DMS114 treated with DMSO at 0.1 percent for 48 hours (cell line): ENCODE data around the gene NDEL1.

Experiments
- DNase-seq: peaks from one replicate; lab custom pipeline; 2025; ENCODE audit not compliant: unreplicated experiment; lab: John Stamatoyannopoulos, UW

Gene NDEL1

GRCh38 chr17:8453326-8453725 lies 17.6 kb downstream of the NDEL1 start:
- DNase-seq, result no peak

DNA sequence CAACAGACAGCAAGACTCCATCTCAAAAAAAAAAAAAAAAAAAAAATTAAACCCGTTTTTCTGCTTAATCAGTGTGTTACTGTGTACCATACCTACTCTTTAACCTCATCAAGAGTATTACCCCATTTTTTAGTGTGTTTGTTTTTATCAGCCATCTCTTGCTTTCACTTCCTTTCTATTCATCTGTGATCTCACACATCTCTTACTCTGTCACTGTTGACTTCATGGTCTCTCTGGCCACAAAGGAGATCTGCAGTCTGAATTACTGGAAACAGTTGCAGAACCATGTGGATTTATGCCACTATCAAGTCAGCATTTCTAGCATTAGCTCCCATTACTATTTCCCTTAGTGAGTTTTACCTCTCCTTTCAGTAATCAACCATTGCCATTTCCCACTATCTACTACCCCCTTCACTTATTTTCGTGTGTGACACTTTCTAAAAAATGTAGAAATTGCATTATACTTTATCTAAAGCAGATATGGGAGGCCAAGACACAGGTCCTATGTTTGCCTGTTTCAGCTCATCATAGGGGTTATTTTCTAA lies 20.1 kb downstream of the NDEL1 start:
- DNase-seq, result no peak

DNA sequence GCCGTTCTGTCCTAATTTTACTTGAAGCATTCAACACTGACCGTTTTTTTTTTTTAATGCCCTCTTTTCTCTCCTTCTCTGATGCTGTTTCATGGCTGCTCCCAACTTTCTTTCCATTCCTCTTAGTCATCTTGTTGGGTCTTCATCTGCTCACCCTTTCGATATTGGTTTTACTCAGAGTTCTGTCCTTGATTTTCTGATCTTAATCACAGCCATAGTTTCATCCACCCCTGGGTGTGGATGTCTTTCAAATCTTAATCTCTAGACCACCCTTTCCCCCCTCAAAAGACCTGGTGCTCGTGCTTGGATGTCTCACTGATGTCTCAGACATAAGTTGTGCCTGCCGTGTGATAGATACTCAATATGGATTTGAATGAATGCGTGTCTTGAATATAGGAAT lies 22.4 kb downstream of the NDEL1 start:
- DNase-seq, result no peak

- DNase-seq, result no peak
Observed at GRCh38 chr17:8459107-8459506, 23.4 kb downstream of the NDEL1 start.

DNA sequence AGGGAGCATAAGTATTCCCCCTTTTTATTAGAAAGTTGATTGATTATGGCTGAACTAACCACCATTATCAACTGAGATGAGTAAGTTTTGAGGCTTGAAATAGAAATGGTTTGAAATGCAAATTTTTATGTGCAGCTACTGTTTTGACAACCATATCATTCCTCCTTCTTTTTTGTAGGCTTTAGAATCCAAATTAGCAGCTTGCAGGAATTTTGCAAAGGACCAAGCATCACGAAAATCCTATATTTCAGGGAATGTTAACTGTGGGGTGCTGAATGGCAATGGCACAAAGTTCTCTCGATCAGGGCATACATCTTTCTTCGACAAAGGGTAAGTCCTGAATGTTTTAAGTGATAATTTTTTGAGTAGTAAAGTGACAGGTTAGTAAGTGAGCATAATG lies 24.1 kb downstream of the NDEL1 start:
- no peak for DNase-seq

- no peak for DNase-seq
Observed at GRCh38 chr17:8462564-8462963, 26.9 kb downstream of the NDEL1 start.

- no peak for DNase-seq
Observed at GRCh38 chr17:8463099-8463498, 27.4 kb downstream of the NDEL1 start.

GRCh38 chr17:8464941-8465340 lies 29.3 kb downstream of the NDEL1 start:
- DNase-seq, result no peak

- DNase-seq, result no peak
Observed at GRCh38 chr17:8465356-8465755, 29.7 kb downstream of the NDEL1 start.

DNA sequence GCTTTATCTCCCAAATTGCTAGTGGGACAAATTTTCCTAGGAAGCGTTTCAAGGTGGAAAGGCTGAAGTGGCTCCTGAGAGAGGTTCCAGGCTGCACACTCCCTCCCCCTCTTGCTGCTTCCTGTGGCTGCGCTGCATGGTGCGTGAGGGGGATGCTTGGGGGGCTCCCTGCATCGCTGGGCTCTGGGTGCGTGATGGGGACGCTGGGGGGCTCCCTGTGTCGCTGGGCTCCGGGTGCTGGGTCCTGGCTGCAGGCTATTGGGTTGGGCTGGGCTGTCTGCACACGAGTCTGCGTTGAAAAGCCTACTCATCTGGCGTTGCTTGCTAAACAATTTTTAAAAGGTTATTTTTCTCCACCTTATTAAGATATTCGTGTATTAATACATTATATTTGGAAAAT lies 30.1 kb downstream of the NDEL1 start:
- no peak for DNase-seq

DNA sequence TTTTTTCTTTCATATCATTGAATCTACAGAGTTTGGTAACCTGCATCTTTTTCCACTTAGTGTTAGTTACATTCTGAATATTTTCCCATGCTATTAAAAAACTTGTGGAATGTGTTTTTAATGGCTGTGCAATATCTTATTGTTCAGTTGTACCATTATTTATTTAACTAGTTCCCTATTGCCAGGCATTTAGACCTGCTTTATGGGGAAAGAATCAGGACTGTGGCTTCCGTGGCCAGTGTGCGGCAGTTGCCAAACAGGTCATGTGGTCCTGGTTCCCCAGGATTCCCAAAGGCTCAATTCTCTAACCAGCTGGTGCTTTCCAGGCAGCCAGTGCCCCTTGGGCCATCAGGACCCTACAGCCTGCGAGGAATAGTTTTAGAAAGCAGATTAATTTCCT lies 30.8 kb downstream of the NDEL1 start:
- DNase-seq, result no peak

DNA sequence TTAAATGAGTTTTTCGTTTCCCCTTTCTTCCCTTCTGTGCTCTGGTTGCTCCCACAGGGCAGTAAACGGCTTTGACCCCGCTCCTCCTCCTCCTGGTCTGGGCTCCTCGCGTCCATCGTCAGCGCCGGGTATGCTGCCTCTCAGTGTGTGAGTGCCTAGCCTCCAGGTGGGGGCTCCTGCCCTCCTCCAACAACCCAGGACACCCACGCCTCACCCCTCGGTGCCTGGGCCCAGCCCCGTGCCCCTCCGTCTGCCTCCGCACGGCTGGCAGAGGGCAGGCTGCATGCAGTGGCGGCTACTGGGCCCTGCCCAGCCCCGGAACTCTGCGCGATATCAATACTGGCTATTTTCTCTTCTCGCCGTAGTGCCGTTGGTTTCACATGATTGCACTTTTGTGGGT lies 31.2 kb downstream of the NDEL1 start:
- no peak for DNase-seq

DNA sequence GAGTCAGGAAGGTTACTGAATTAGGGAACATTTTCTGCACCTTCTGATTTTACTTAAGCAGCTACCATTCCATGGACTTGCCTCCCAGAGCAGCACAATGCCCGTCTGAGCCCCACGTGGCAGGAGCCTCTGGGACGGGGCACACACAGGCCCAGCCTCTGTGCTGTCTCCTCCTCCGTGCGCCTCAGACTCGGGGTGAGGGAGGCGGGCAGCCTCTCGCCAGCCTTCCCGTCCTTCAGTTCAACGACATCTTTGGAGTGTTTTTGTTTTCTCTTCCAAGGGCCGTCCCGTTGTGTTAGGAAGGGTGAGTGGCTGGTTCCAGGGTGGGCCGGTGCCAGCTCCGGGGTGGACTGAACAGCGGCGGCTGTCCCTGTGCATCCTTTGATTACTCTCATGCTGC lies 31.8 kb downstream of the NDEL1 start:
- no peak for DNase-seq

GRCh38 chr17:8468127-8468526 lies 32.4 kb downstream of the NDEL1 start:
- no peak for DNase-seq

DNA sequence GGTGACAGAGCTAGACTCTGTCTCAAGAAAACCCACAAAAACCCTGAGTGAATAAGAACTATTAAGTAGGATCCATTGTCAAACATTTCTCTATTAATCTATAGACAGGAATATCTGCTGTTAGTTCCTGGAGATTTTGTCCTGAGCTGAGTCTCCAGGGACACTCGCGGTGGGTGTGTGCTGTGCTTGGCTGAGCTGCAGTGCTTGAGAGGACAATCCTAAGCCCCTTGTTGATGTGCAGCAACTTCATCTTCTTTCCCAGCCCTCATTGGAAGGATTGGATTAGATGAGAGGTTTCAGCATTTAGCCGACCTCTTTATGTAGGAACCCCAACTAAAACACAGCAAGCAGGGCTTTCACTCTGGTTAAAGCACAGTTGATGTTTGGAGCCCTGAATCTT lies 33.3 kb downstream of the NDEL1 start:
- DNase-seq, result no peak

DNA sequence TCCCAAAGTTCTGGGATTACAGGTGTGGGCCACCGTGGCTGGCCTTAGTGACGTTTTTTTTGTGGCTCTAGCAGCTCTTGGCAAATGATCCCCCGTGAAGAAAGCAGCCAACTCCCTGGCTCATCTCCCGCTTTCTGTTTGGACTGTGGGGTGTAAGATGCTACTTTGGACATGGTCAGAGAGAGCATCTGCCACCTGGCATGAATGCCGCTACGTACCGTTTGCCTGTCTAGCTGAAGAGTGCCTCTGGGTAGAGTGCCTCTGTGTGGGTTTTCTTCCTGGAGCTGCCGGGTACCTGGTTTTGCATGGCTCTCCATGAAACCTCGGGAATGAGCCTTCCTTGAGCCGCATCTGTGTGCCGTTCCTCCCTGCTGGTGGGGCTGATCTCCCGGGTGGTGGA lies 34.3 kb downstream of the NDEL1 start:
- no peak for DNase-seq

- no peak for DNase-seq
Observed at GRCh38 chr17:8470447-8471047, 34.9 kb downstream of the NDEL1 start.

GRCh38 chr17:8472663-8473062 lies 37.0 kb downstream of the NDEL1 start:
- DNase-seq, result no peak

- no peak for DNase-seq
Observed at GRCh38 chr17:8473451-8474192, 37.9 kb downstream of the NDEL1 start.

DNA sequence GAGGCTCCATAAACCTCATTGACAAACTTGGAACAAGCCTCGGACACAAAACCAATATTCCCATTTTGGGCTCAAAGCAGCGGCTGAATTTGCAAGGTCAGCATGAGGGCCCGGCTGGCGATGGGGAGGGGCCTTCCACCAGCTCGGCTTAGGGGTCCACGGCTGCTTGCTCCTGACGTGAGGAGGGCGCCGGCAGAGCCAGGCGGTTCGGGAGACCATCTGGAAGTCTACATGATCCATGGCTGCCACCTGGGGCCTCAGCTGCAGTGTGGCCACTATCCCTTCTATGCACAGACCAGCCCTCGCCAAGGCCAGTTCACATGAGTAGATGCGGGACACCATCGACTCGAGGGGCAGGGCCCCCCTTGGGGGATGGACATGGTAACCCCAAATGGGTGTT lies 39.1 kb downstream of the NDEL1 start:
- DNase-seq, result no peak

DNA sequence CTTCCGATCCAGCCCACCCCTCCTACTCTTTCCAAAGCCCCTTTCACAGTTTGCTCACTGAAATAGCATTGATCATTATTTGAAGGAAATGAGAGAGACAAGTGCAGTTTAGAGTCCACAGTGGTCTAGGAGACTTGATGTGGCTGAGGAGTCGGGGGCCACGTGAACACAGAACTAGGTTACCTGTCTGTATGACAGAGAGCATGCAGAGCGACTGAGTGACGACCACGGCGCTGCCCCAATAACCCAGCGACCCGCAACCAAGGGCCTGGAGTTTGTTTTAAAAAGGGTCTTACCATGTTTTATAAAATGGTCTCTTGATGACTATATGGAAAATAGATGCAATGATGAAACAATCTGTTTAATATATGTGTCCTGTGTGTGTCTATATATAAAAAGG lies 39.5 kb downstream of the NDEL1 start:
- no peak for DNase-seq

- no peak for DNase-seq
Observed at GRCh38 chr17:8475781-8476180, 40.1 kb downstream of the NDEL1 start.

- DNase-seq, result no peak
Observed at GRCh38 chr17:8476741-8477140, 41.1 kb downstream of the NDEL1 start.
